Neural progenitor cell (in vitro differentiated cells): ENCODE measurements around the gene FBF1.
"Not testable (repeated sequence)": the region's sequence is repeated elsewhere in the genome, so short reads cannot be mapped to it uniquely, and the experiment has no call there.

Experiments
- EZH2 ChIP-seq: fragments of 200-600 bp; sonication (generic); IDR thresholded peaks from 2 replicates; pipeline ENCODE4 v1.6.1; 2017; ENCODE audit warnings: antibody characterized with exemption, mild to moderate bottlenecking, moderate library complexity
- TF ChIP-seq, protein P1 (sequence below): fragments of 200-600 bp; sonication (generic); IDR thresholded peaks from 2 replicates; pipeline ENCODE4 v1.5.1; 2017; ENCODE audit warnings: antibody characterized with exemption, mild to moderate bottlenecking

- TF ChIP-seq, protein P1, sequence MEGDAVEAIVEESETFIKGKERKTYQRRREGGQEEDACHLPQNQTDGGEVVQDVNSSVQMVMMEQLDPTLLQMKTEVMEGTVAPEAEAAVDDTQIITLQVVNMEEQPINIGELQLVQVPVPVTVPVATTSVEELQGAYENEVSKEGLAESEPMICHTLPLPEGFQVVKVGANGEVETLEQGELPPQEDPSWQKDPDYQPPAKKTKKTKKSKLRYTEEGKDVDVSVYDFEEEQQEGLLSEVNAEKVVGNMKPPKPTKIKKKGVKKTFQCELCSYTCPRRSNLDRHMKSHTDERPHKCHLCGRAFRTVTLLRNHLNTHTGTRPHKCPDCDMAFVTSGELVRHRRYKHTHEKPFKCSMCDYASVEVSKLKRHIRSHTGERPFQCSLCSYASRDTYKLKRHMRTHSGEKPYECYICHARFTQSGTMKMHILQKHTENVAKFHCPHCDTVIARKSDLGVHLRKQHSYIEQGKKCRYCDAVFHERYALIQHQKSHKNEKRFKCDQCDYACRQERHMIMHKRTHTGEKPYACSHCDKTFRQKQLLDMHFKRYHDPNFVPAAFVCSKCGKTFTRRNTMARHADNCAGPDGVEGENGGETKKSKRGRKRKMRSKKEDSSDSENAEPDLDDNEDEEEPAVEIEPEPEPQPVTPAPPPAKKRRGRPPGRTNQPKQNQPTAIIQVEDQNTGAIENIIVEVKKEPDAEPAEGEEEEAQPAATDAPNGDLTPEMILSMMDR = not testable (repeated sequence)
- not testable (repeated sequence) for TF ChIP-seq EZH2
Observed at GRCh38 chr17:75975187-75975586, 34.3 kb upstream of the FBF1 start.
